ENCODE measurements around the gene RNASE4.

The RNASE4 gene

DNA sequence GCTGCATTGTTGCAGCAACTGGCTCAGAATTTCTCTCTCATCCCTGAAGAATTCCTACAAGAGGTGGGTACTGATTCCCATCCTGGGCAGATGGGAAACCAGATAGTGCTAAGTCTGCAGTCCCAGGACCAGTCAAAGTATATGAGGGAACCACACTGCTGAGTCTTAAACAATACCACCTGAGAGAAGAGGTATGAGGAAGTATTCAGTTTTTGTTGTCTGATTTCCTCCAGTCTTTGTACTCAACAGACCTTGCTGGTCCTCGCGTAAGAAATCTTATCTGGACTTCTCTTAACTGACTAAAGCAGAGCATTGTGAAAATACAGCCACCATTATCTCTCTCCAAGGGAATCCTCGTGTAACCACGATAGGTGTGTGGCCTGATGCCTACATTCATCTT is 57.8 kb downstream of the RNASE4 start:
- DNase-seq (ENCODE audit: low read depth in 2 of 3, low spot score in 2 of 3) = no peak

DNA sequence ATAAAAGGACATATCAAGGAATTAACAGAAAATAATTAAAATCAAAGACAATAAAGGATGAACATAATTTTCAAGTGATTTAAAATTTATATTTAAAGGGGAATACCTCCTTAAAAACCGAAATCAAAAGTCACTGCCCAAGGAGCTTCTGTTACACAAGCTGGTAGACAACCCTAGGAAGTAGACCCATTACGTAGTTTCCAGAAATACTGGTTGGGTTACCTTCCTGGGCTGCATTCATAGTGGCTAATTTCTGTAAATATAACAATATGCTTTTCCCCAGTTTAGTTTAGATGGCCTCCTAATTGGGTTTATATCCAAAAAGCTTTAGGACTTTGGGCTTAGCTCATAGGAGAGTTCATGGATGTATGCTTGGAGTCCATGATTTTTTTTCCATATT is 59.2 kb downstream of the RNASE4 start:
- DNase-seq (ENCODE audit: low read depth in 2 of 3, low spot score in 2 of 3) = no peak

- no peak for DNase-seq (ENCODE audit: low read depth in 2 of 3, low spot score in 2 of 3)
Observed at GRCh38 chr14:20745571-20746358, 61.4 kb downstream of the RNASE4 start, which contains the start of gene EDDM3A. TSS of gene EDDM3A (plus strand) at chr14:20745887. CDS start at chr14:20747581, 1,694 bp downstream.

- DNase-seq (ENCODE audit: low read depth in 2 of 3, low spot score in 2 of 3) = no peak
Observed at GRCh38 chr14:20746566-20746965, 62.2 kb downstream of the RNASE4 start.

DNA sequence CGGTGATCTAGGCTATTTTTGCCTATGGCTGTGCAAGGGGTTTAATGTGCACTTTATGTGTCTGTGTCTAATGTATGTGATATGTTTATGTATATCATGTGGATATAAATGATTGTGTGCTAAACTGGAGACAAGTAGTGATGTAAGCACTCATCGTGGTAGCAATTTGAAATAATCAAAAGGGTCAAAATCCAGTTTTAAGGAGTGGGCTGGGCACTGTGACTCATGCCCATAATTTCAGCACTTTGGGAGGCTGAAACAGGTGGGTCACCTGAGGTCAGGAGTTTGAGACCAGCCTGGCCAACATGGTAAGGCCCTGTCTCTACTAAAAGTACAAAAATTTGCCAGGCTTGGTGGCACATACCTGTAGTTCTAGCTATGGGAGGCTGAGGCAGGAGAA is 64.1 kb downstream of the RNASE4 start:
- no peak for DNase-seq (ENCODE audit: low read depth in 2 of 3, low spot score in 2 of 3)

- DNase-seq (ENCODE audit: low read depth in 2 of 3, low spot score in 2 of 3) = no peak
Observed at GRCh38 chr14:20750194-20750593, 65.8 kb downstream of the RNASE4 start.

Measured in activated CD8-positive, alpha-beta memory T cell treated with anti-CD3 and anti-CD28 coated beads for 48 hours (primary cell).